Tracheal epithelial cell (primary cell): ENCODE results near the gene ITGA4. TPM values are rescaled to one million over a fixed set of nuclear protein-coding genes. Genes with fewer than 3 reads are reported as not detected.

Experiments used
- total RNA-seq: library from RNA; depleted of rRNA; stranded (reverse); fragments of >200 nt; gene quantifications from 2 replicates; pipeline ENCODE4 v1.2.1, GENCODE V29; 2014

Gene ITGA4
- under 0.01 and 3.1 TPM in 2 replicates for total RNA-seq

DNA sequence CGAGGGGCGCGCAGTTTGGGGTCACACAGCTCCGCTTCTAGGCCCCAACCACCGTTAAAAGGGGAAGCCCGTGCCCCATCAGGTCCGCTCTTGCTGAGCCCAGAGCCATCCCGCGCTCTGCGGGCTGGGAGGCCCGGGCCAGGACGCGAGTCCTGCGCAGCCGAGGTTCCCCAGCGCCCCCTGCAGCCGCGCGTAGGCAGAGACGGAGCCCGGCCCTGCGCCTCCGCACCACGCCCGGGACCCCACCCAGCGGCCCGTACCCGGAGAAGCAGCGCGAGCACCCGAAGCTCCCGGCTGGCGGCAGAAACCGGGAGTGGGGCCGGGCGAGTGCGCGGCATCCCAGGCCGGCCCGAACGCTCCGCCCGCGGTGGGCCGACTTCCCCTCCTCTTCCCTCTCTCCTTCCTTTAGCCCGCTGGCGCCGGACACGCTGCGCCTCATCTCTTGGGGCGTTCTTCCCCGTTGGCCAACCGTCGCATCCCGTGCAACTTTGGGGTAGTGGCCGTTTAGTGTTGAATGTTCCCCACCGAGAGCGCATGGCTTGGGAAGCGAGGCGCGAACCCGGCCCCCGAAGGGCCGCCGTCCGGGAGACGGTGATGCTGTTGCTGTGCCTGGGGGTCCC lies at the start of gene ITGA4:
TSS of gene ITGA4 (plus strand) at position 266 of the 620 bp plus-strand sequence. CDS start at position 535, 269 bp downstream.

Other genes starting within 250 kb of the ITGA4 start
- gene CERKL, start 199.7 kb downstream of the ITGA4 start, total RNA-seq: 0.72 TPM in 1 of 2 replicates, not detected in the other
- not detected in 2 replicates for gene NEUROD1, start 223.1 kb downstream of the ITGA4 start, total RNA-seq